Spleen (tissue), 11 donors: Measurements from ENCODE around the gene ECM1. TPM values are rescaled to one million over a fixed set of nuclear protein-coding genes. Genes with fewer than 3 reads are reported as not detected.

Source experiments
- DNase-seq: peaks from one replicate; pipeline ENCODE4 v3.0.0-alpha.2; 2020
- H3K27ac ChIP-seq, 8 donors: fragments of 200-600 bp; sonication (generic) in 7 of 8; 1 replicate in 4 of 8; 2 replicates in 4 of 8; pipeline versions ENCODE4 v1.5.0 to v1.8.0; 2016 to 2021; ENCODE audit warnings: inconsistent platforms in 4 of 8, mild to moderate bottlenecking in 4 of 8, moderate library complexity in 1 of 8
- H3K27me3 ChIP-seq, 7 donors: fragments of 200-600 bp; sonication (generic) in 6 of 7; replicated peaks in 1 of 7; 1 replicate in 4 of 7; 2 replicates in 3 of 7; pipeline versions ENCODE4 v1.5.0 to v1.8.0; 2016 to 2021; ENCODE audit warnings: inconsistent platforms in 3 of 7, mild to moderate bottlenecking in 1 of 7
- H3K36me3 ChIP-seq, 6 donors: fragments of 200-600 bp; sonication (generic) in 5 of 6; 1 replicate in 4 of 6; 2 replicates in 2 of 6; pipeline versions ENCODE4 v1.5.0 to v1.8.0; 2016 to 2021; ENCODE audit warnings: inconsistent platforms in 2 of 6
- H3K4me1 ChIP-seq, 6 donors: fragments of 200-600 bp; sonication (generic) in 5 of 6; 1 replicate in 3 of 6; 2 replicates in 3 of 6; pipeline versions ENCODE4 v1.5.0 to v1.8.0; 2016 to 2021; ENCODE audit warnings: inconsistent platforms in 3 of 6
- H3K4me3 ChIP-seq, 8 donors: fragments of 200-600 bp; sonication (generic) in 7 of 8; 1 replicate in 4 of 8; 2 replicates in 4 of 8; pipeline versions ENCODE4 v1.5.0 to v1.8.0; 2016 to 2021; ENCODE audit warnings: inconsistent platforms in 4 of 8, mild to moderate bottlenecking in 4 of 8, moderate library complexity in 2 of 8
- H3K9me3 ChIP-seq, 8 donors: fragments of 200-600 bp; sonication (generic) in 7 of 8; 1 replicate in 4 of 8; 2 replicates in 4 of 8; pipeline versions ENCODE4 v1.5.0 to v1.8.0; 2016 to 2021; ENCODE audit warnings: inconsistent platforms in 4 of 8
- CTCF ChIP-seq, 11 experiments: fragments of 200-600 bp in 7 of 11; fragments of 450-650 bp in 4 of 11; sonication (generic) in 4 of 11; IDR thresholded peaks in 8 of 11; conservative IDR thresholded peaks in 3 of 11; 1 replicate in 7 of 11; 2 replicates in 4 of 11; pipeline versions ENCODE4 v1.4.0 to v1.8.0; 2016 to 2021; ENCODE audit warnings: antibody characterized with exemption in 11 of 11, inconsistent platforms in 4 of 11, mild to moderate bottlenecking in 1 of 11
- POLR2A ChIP-seq, 3 donors: fragments of 450-650 bp; IDR thresholded peaks; one replicate each; pipeline ENCODE4 v1.5.1; 2017; ENCODE audit warnings: antibody characterized with exemption in 3 of 3, mild to moderate bottlenecking in 1 of 3
- POLR2AphosphoS5 ChIP-seq, 3 donors: sonication (generic); formaldehyde crosslinking; IDR thresholded peaks; one replicate each; pipeline ENCODE4 v1.5.1; 2017; ENCODE audit warnings: antibody characterized with exemption in 3 of 3
- WGBS, 5 donors: extraction: QIAGEN DNeasy Blood & Tissue Kit in 3 of 5; methylation state at CpG; one replicate each; pipeline versions ENCODE4 v1.1.5 to v1.1.7; 2013 to 2018; 5-methylcytosine and 5-hydroxymethylcytosine counted together
- intact Hi-C: fragments of 100-400 bp; cut with DNase I; formaldehyde crosslinking; loops from one replicate; pipeline ENCODE4 v1.15.0; 2023; ENCODE audit warnings: low total_unique reads
- polyA plus RNA-seq, 3 donors: library from polyadenylated mRNA; stranded (reverse); fragments of 200-250 nt; gene quantifications; one replicate each; pipeline ENCODE4 v1.2.1, GENCODE V29; 2013
- total RNA-seq, 7 donors: library from RNA; depleted of rRNA in 3 of 7; stranded (reverse); fragments of >200 nt in 3 of 7; fragmentation: NEBNext Ultra II Directional in 4 of 7; extraction: Animal tissue kit (Norgen Biotek cat#: 25700) in 4 of 7; gene quantifications; one replicate each; pipeline versions ENCODE4 v1.1.0 to v1.2.1, GENCODE V29; 2016 to 2021
- donor health status: healthy with polysubstance abuse.
- donor health status: DM: no; HTN: no; CAD: no; lungs with moderate emphysema.
- donor health status: DM: no; HTN: no; CAD: no.
- donor health status: Bipolar disorder and iron deficiency.
- donor health status: healthy.
- donor health status: DM: no; HTN: no; CAD: no.
- donor health status: DM: yes; HTN: yes; CAD: no.

ECM1 gene
- total and polyA plus RNA-seq, 10 donors, result 2.7 to 16.5 (median 9.9) TPM

- peak; percentile 41 for DNase-seq
Observed at GRCh38 chr1:150508982-150509381, 1.1 kb downstream of the ECM1 start.

GRCh38 chr1:150511551-150511950 is 3.6 kb downstream of the ECM1 start:
- DNase-seq, result peak; percentile 56
- Histone ChIP-seq H3K27ac (peak overlapping the region in 1 of 8 donors; percentile 26), H3K27me3 (no peaks in the 10 kb centered on the region), H3K4me3 (no peak overlapping the region), H3K36me3 (peaks cover 0 to 33% (median 6%) of the 10 kb centered on the region in 6 donors), H3K9me3 (no peaks in the 10 kb centered on the region), H3K4me1 (peaks cover 6 to 39% (median 14%) of the 10 kb centered on the region in 6 donors)
- TF ChIP-seq POLR2A (IDR thresholded peaks at IDR 0.05), result no peak
- TF ChIP-seq CTCF (IDR thresholded peaks at IDR 0.05 in 8 of 11, conservative IDR thresholded peaks at IDR 0.05 in 3 of 11), result no peak
- TF ChIP-seq POLR2AphosphoS5 (IDR thresholded peaks at IDR 0.05), result no peak
- WGBS, 5 donors, result 90 to 93% (median 92%) methylated on average over 7 to 12 of the region's 12 CpGs
- intact Hi-C loops, result no loop called here

More at GRCh38 chr1:150508982-150509381, 1.1 kb downstream of the ECM1 start:
- no peaks in the 10 kb centered on the region for H3K9me3 ChIP-seq
- intact Hi-C loops, result no loop called here
- peaks cover 0 to 18% (median 0%) of the 10 kb centered on the region in 6 donors for H3K4me1 ChIP-seq
- no peak overlapping the region for H3K4me3 ChIP-seq
- TF ChIP-seq POLR2A (IDR thresholded peaks at IDR 0.05) (no peak), POLR2AphosphoS5 (IDR thresholded peaks at IDR 0.05) (no peak), CTCF (IDR thresholded peaks at IDR 0.05 in 8 of 11, conservative IDR thresholded peaks at IDR 0.05 in 3 of 11) (no peak)
- H3K36me3 ChIP-seq, result peaks cover 0 to 59% (median 29%) of the 10 kb centered on the region in 6 donors
- no peaks in the 10 kb centered on the region for H3K27me3 ChIP-seq
- H3K27ac ChIP-seq, result peak overlapping the region in 5 of 8 donors; percentile 27 to 71 (median 69)
- WGBS, 5 donors, result 63 to 79% (median 66%) methylated on average over 3 to 4 of the region's 4 CpGs

GRCh38 chr1:150511985-150512660 is 4.2 kb downstream of the ECM1 start:
- 87 to 93% (median 91%) methylated on average over 17 of the region's 17 CpGs for WGBS, 5 donors
- H3K4me1 ChIP-seq, result peaks cover 7 to 45% (median 20%) of the 10 kb centered on the region in 6 donors
- no peaks in the 10 kb centered on the region for H3K27me3 ChIP-seq
- no peak overlapping the region for H3K4me3 ChIP-seq
- no peak for TF ChIP-seq POLR2AphosphoS5 (IDR thresholded peaks at IDR 0.05)
- no peak for TF ChIP-seq CTCF (IDR thresholded peaks at IDR 0.05 in 8 of 11, conservative IDR thresholded peaks at IDR 0.05 in 3 of 11)
- peak; percentile 51 for DNase-seq
- no peaks in the 10 kb centered on the region for H3K9me3 ChIP-seq
- intact Hi-C loops, result no loop called here
- H3K27ac ChIP-seq, result no peak overlapping the region
- H3K36me3 ChIP-seq, result peaks cover 0 to 28% (median under 1%) of the 10 kb centered on the region in 6 donors

- no peak overlapping the region for H3K4me3 ChIP-seq
- DNase-seq, result peak; percentile 8
- no peaks in the 10 kb centered on the region for H3K27me3 ChIP-seq
- peaks cover 0 to 20% (median 0%) of the 10 kb centered on the region in 6 donors for H3K36me3 ChIP-seq
- no peak overlapping the region for H3K27ac ChIP-seq
- no peaks in the 10 kb centered on the region for H3K9me3 ChIP-seq
- intact Hi-C loops, result no loop called here
- 76 to 93% (median 77%) methylated on average over 2 of the region's 2 CpGs for WGBS, 5 donors
- TF ChIP-seq POLR2A (IDR thresholded peaks at IDR 0.05) (no peak), POLR2AphosphoS5 (IDR thresholded peaks at IDR 0.05) (no peak), CTCF (IDR thresholded peaks at IDR 0.05 in 8 of 11, conservative IDR thresholded peaks at IDR 0.05 in 3 of 11) (no peak)
- peaks cover 7 to 49% (median 20%) of the 10 kb centered on the region in 6 donors for H3K4me1 ChIP-seq
Observed at GRCh38 chr1:150512846-150513245, 4.9 kb downstream of the ECM1 start.
